Stimulated activated CD4-positive, alpha-beta T cell treated with anti-CD3 and anti-CD28 coated beads, Interleukin-12 subunit alpha, Interleukin-12 subunit beta, amount 100 ng/mL, for 4 hours (primary cell): ENCODE results near the gene CNTRL.

Experiments used
- DNase-seq: peaks from one replicate; pipeline ENCODE4 v3.0.0-alpha.2; 2020

CNTRL gene

DNA sequence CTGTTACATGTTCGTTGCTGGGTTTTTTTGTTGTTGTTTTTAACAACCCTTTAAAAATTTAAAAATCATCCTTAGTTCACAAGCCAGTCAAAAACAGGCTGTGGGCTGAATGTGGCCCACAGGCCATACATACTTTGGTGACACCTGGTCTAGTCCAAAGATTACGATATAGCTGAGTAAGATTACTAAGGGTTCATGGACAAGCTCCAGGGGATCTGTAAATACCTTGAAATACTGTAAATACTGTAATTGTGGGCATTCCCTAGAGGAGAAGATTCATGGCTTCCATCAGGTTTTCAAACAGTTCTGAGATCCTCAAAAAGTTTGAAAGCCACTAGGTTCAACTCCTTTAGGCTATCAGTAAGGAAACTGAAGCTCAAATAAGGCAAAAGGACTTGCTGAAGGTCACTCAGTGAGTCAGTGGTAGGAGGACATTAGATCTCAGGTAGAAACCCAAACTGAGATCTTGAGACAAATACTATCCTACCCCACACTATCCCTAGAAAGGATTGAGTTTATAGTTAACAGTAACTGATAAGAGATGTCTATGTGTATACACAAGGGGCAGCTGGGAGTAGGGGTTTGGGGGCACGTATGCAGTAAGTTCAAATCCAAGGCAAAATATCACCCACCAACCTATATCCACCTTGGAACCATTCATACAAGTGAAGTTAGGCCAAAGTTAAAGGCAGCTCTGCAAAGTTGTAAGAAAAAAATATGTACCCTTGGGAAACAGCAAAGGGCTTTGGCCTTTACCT is 109.1 kb downstream of the CNTRL start:
- no peak for DNase-seq

DNA sequence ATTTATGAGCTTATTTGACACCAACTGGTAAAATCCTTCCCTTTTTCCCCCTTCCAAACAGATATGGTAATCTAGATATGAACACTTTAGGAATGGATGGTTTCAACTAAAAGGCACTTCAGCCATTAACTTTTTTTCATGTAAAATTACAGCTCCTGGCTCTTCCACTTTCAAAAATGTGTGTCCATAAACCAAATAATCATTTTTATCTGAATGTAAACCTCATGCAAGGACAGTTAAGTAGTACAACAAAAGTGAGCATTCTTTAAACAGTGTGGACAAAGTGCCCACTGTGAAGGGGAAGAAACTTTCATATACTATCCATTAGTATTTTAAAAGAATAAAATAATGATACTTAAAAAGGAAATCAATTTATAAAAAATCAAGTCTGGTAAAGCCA is 109.7 kb downstream of the CNTRL start:
- no peak for DNase-seq

DNA sequence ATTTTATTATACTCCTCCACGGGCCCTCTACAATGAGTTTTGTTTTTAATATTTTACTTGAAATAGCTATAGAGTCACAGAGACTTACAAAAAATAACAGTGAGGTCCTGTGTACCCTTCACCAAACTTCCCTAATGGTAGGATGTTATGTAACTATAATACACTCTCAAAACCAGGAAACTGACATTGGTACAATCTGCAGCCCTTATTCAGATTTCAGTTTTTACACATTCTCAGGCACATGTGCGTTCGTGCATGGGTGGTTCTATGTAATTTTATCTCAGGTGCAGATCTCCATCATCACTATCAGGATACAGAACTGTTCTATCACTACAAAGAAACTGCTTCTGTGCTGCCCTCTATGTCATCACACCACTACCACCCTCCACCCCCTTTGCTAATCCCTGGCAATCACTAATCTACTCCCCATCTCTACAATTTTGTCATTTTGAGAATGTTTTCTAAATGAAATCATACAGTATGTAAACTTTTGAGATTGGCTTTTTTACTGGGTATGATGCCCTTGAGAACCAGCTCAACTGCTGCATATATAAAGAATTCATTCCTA is 110.5 kb downstream of the CNTRL start:
- no peak for DNase-seq

DNA sequence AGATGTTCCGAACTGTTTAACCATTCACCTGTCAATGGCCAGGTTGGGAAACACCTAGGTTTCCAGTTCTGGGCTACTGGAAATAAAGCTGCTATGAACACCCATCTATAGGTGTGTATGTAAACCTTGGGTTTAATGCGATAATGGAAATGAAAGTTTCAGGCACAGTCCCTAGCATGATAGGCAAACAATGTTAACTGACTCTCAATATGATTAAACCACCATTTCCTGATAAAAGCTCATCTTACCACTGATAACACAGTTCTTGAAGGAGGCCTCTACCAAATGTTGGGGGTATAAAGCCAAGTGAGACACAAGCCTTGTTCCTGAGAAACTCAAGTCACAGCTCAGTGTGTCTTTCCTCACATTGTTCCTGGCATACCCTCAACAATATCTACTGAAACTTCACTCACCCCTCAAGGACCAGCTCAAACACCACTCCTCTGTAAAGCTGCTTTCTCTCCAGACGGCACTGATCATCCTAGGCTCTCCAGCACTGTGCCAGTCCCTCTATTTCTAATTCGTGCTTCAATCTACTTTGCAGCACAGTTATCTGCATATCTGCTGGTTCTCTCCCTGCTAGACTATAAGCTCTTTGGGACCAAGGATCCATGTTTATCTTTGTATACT is 111.1 kb downstream of the CNTRL start:
- DNase-seq, result no peak

DNA sequence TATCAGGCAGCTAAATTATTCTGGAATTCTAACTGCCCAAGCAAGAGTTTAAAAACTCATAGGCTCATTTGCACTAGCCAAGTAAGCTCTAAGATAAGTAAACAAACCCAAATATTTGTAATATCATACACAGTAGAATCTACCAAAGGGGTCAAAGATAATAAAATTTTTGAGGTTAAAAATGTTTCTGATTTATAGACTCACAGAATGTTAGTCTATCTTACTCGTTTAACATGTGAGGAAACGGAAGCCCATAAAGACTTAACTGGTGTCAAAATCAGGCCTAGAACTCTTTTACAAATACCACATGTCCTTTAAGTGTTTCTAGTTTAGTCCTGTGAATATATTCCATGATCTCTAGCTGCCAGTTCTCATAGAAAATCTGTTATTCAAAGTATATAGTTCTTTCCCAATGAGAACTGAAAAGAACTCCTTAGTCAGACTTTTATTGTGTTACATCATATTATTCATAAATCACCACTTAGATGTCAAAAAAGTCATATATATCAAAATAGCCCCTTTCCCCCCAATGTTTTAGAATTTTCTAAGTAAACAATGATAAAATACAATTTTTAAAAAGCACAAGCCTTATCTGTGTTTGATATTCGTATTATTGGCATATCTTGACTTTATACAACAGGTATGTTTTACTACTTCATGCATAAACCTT is 113.0 kb downstream of the CNTRL start:
- no peak for DNase-seq

DNA sequence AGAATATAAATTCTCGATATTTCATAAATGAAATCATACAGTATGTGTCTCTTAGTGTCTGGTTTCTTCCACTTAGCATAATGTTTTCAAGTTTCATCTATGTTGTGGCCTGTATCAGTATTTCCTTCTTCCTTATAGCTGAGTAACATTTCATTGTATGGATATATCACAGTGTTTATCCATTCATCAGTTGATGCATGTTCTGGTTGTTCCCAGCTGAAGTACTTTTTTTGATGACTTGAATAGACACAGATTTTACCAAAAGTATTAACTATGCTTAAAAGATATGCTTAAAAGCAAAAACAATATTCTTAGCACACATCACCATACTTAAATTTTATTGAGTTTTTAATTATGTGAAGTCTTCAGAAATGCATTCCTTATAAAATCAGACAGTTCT is 114.3 kb downstream of the CNTRL start:
- DNase-seq, result no peak

DNA sequence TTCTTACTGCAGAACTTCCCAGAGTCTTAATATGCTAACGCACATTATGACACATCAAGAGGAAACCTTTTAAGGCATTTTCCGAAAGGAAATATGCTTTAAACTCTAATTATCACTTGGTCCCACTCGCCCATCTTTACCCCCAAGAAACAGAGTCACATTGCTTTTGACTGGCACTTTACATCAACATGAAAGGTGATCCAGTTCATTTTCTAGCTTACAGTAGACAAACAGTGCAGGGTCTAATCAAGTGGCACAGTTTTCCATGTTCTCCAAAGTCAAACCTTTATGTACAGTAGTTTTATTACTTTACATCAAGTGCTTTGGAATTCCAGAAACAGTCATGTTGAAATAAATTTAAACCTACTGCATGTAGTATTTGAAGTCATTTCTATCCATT is 114.9 kb downstream of the CNTRL start:
- no peak for DNase-seq

DNA sequence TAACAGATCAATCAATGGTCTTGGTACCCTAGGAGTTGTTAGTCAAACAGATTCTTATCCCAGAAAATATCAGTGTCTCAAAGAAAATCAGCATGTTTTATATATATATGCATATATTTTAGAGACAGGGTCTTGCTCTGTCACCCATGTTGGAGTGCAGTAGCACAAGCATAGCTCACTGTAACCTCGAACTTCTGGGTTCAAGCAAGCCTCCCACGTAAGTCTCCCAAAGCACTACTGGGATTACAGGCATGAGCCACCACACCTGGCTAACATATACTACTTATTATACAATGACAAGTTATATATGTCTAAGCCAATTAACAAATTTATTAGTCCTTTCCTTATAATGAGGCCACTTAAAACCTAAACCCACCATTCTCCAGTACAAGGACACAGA is 116.5 kb downstream of the CNTRL start:
- no peak for DNase-seq

DNA sequence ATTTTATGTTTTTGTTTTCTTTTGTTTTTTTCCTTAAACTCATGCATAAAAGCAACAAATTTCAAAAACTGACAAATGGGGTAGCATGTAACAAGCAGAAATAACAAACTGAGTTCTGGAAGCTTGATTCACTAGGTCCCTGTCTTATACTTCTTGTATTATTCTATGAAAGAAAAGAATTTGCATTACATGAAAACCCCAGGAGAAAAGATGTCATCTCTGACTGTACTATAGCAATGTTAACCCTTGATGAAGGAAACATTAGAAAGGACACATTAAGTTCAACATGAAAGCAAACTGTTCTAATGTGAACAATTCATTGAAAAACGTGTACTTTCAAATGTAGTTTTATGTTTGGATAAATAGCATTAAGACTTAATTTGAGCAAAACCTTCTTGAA is 117.8 kb downstream of the CNTRL start:
- DNase-seq, result no peak

DNA sequence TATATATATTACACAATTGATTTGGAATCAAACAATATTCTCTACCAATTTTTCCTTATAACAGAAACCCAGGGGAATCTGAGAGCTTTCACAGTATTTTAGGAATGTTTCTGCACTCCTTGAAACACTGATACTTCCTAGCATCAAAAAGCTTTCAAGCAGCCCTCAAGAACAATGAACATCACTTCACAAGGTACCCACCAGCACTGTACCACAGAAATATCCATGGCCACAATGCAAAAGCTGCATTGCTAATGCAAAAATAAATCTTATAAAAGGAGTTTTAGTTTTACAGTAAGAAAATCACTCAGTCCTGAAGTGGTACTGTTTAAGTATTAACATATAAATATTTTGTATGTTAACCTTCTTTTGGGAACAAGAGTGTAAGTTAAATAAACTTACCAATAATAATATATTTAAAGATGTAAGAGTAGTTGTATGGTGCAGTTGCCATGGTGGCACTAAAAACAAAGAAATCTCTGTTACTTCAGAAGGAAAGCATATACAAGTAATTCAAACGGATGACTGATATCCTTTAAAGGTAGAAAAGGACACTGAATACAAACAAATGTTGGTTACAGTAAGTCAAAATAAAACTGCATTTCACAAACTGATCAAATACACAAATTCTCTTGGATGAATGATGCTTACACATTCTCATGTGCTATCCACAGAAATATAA is 118.3 kb downstream of the CNTRL start:
- no peak for DNase-seq

DNA sequence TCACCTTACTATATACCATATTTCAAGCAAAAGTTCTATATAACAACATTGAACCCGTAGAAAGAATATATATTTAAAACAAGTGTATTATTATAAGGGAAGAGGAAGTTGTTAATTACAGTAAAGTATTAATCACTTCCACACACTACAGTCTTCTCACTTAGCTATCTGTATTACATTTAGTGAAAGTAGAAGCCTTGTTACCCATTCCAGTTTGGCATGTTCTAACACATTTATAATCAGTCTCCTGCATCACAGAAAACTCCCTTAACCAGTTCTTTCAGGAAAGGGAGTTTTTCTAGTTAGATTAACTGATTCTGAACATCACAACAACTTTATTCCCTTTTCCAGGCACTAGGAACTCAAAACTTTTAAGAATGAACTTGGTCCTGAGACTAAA is 120.0 kb downstream of the CNTRL start:
- DNase-seq, result no peak

DNA sequence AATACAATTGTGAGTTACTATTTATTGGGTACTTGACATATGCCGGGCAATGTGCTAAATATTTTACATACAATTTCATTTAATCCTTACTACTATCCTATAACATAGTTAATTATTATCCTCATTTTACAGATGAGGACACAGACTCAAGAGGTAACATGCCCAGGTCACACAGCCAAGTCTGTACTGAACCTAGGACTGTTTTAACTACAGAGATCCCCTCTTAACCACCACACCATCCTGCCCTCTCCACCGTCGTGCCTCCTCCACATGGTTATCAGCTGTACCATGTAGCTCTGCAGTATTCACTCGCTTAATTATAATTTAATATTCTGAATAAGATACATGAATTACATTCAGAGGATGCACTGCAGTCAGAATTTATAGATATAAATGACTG is 121.6 kb downstream of the CNTRL start:
- no peak for DNase-seq

DNA sequence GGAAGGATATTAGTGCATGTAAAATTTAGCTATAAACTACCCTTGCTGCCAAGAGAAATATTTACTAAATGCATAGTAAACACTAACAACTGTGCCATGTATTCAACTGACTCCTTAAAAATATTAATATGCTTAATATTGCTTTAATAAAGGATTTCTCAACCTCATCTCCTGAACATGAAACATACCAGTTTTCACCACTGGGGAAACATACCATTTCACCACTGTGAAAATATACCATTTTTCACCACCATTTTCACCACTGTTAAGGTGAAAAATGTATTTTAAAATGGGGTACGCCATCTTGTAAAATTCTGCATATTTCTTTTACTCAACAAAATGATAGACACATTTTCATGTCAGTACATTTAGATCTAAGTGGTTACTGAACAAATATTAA is 122.4 kb downstream of the CNTRL start:
- no peak for DNase-seq

DNA sequence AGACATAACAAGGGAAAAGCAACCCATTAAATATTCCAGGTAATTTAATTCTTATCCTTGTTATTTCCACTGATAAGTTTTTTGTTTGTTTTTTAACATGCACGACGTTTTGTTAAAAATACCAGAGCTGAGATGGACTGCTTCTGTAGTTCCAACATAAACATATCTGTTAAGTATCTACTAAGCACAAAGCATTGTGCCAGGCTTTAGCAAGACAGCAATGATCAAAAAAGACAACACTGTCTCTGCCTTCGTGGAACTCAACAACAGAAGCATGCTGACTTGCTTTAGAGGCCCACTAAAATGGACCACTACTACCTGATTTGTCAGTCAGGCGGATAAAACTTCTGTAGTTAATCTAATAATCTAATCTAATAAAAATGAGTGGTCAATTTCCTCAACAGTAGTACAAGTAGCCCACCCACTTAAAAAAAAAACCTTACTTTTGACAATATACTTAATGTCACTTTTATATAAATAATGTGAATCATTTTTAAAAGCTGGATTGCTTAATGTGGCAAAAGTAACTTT is 123.8 kb downstream of the CNTRL start:
- DNase-seq, result no peak

DNA sequence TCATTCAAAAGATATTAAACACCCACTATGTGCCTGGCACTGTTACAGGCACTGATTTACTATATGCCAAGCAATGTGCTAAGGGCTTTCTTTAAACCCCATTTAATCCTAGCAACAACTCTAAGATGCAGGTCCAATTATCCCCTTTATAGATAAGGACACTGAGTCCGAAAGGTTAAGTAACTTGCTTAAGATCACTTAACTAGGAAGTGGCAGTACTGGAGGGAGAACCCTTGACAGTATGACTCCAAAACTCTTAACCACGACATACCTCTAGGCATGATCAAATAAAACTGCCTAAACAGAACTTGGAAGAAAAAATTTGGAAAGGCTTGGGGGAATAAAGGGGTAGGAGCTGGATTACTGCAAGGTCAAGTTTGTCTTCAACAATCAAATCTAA is 125.2 kb downstream of the CNTRL start:
- DNase-seq, result no peak

DNA sequence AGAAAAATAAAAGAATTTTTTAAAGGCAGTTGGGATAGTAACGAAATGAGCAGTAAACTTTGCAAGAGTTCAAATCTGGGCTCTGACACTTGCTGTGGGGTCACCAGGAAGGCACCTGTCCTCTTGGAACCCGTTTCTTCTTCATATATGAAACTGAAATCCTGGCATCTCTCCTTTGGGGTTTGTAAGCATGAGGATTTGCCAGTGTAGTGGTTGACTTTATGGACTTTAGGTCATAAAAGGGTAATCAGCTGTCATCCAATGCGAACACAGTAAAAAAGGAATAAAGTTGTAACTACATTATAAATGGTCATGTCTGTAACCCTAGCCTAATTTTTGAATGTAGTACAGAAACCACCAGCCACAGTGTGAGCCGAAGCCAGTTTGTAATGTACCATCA is 125.6 kb downstream of the CNTRL start:
- no peak for DNase-seq

DNA sequence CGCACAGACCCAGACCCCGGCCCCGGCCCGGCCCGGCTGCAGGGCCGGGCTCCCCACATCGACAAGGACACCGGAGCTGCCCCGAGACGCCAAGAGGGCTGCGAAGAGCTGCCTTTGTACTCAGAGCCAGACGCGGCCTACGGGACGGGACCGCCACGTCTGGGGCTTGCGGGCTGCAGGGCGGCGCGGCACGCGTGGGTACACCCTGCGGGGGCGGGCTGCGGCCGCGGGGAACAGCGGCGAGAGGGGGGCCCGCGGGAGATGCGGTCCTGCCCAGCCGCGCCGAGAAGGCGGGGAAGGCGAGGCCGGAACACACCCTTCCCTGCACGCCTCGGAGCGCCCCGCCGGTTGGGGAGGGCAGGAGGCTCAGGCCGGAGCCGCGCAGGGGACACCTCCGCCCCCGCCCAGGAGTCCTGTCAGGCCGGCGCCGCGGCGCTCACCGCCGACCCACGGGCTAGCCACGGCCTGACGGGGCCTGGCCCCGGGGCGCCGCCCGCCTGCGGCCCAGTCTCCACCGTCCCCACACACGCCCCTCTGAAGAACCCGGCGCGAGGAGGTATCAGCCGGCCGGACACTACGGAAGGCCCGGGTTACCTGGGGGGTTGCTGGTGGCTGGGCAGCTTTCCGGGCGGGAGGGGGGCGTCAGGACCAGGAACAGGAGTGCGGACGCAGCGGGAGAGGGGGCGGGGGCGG is 126.4 kb downstream of the CNTRL start:
- peak; percentile 50 for DNase-seq

DNA sequence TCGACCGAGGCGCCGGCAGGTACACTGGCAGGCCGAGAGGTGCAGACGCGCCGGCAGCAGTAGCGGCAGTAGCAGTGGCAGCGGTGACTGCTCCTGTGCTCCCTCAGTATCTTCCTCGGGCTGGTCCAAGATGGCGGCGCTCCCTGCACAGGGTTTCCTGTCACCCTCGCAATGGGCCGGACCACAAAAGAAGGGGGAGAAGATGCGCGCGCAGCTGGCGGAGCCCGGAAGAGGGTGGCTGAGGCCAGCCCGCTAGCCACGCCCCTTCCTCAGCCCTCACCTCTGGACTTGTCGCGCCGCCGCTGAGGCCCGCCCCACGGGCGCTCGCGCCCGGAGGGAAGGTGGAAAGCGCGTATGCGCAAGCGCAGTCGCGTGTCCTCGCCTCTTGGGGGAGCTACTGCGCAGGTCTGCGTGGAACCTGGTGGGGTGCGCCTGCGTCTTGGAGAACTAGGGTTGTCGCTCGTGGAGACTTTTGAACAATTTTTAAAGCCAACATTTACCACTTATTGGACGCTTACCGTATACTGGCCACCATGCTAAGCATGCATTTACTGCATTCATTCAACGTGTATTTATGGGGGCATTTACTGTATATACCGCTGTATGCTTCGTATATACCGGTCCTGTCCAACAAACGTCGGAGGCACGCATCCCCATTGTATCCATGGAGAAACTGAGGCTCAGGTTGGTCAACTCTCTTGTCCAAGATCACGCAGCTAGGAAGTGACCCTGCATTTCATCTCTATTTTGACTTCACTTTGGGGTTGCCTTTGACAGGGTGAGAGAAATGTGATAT is 127.2 kb downstream of the CNTRL start, which contains the start of gene RAB14:
Gene RAB14, minus strand, starts transcription at position 132 of the 796 bp plus-strand sequence. CDS start 8,457 bp downstream, outside the sequence.
- DNase-seq, result peak; percentile 100

DNA sequence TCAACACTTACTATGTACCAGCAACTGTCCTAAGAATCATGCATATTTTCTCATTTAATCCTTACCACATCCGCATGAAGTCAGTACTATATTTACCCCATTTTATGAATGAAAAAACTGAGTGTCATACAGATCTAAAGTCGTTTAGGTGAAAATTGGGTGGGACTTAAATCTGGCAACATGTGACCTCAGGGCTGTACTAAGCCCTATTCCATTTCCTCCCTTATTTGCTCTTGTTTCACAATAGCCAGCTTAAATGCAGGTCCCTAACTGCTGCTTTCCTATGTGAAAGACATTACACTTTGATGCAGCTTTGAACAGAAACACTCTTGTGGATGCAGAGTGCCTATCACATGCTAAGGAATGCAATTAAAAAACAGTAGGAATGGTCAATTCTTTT is 129.4 kb downstream of the CNTRL start:
- DNase-seq, result no peak

DNA sequence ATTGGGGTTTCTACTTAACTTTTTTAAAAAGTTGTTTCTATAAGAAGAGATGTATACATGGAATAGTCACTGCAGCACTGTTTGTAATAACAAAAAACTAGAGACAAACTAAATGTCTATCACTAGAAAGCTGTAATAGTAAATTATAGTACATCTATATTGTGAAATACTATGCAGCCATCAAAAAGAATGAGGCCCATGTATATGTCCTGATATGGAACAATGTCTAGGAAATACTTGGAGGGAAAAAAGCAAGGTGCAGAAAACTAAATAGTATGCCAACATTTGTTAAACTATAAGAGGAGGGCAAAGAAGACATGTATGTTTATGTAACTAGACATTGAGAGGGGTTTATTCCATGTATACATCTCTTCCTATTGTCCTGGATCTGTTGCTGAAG is 129.9 kb downstream of the CNTRL start:
- no peak for DNase-seq
